SK-N-SH (cell line): ENCODE measurements around the gene CPNE4. TPM values are rescaled to one million over a fixed set of nuclear protein-coding genes. Genes with fewer than 3 reads are reported as not detected.

ENCODE experiments used
- CTCF ChIA-PET: fragments of 300-600, 350-600 bp; formaldehyde crosslinking; extraction: SDS; loops from one replicate; lab custom pipeline; 2021; lab: Yijun Ruan, JAX
- POLR2A ChIA-PET: fragments of 350-600 bp; sonication (Branson Sonifier 250); formaldehyde crosslinking; extraction: SDS; loops from one replicate; lab custom pipeline; 2020; ENCODE audit warnings: antibody characterized with exemption, inconsistent platforms; lab: Yijun Ruan, JAX
- DNase-seq: peaks from one replicate; pipeline ENCODE4 v3.0.0; 2012
- H2AFZ ChIP-seq: fragments of 200-600 bp; sonication (generic); 2 replicates; pipeline ENCODE4 v1.8.1; 2016; ENCODE audit warnings: antibody characterized with exemption, mild to moderate bottlenecking, low read depth
- H3F3A ChIP-seq: fragments of 200-600 bp; sonication (generic); replicated peaks from 2 replicates; pipeline ENCODE3; 2016; ENCODE audit warnings: antibody characterized with exemption, mild to moderate bottlenecking; ENCODE audit not compliant: insufficient read depth
- H3K27ac ChIP-seq, 2 experiments: fragments of 200-500 bp in 1 of 2; fragments of 200-600 bp in 1 of 2; sonication (Bioruptor generic) in 1 of 2; sonication (generic), shearing (Covaris generic) in 1 of 2; 2 replicates each; pipeline versions ENCODE4 v1.5.1 to v1.6.1; 2014 to 2016; ENCODE audit warnings: low read depth in 2 of 2, inconsistent platforms in 1 of 2, low read length in 1 of 2, mild to moderate bottlenecking in 1 of 2, mixed read lengths in 1 of 2
- H3K27me3 ChIP-seq: fragments of 200-600 bp; sonication (generic), shearing (Covaris generic); 2 replicates; pipeline ENCODE4 v1.6.1; 2016; ENCODE audit warnings: mixed run types; ENCODE audit not compliant: insufficient read depth
- H3K36me3 ChIP-seq, 2 experiments: fragments of 200-500 bp in 1 of 2; fragments of 200-600 bp in 1 of 2; sonication (Bioruptor generic) in 1 of 2; sonication (generic) in 1 of 2; replicated peaks in 1 of 2; 2 replicates each; pipeline versions ENCODE3 to v1.5.1; 2014 to 2016; ENCODE audit warnings: low read length in 1 of 2, mild to moderate bottlenecking in 1 of 2; ENCODE audit not compliant: insufficient read depth in 2 of 2, control insufficient read depth in 1 of 2
- H3K4me1 ChIP-seq, 2 experiments: fragments of 200-500 bp in 1 of 2; fragments of 200-600 bp in 1 of 2; sonication (Bioruptor generic) in 1 of 2; sonication (generic), shearing (Covaris generic) in 1 of 2; 2 replicates each; pipeline versions ENCODE4 v1.5.1 to v1.6.1; 2014 to 2016; ENCODE audit warnings: low read depth in 1 of 2, low read length in 1 of 2, mixed run types in 1 of 2; ENCODE audit not compliant: insufficient read depth in 2 of 2, control insufficient read depth in 1 of 2
- H3K4me2 ChIP-seq: fragments of 200-600 bp; sonication (generic), shearing (Covaris generic); 2 replicates; pipeline ENCODE4 v1.6.1; 2017; ENCODE audit warnings: mixed run types
- H3K4me3 ChIP-seq, 2 experiments: fragments of 200-500 bp in 1 of 2; fragments of 200-600 bp in 1 of 2; sonication (Bioruptor generic) in 1 of 2; sonication (generic), shearing (Covaris generic) in 1 of 2; 2 replicates each; pipeline versions ENCODE4 v1.5.1 to v1.8.1; 2014 to 2016; ENCODE audit warnings: low read depth in 2 of 2, inconsistent platforms in 1 of 2, low read length in 1 of 2, mild to moderate bottlenecking in 1 of 2, mixed read lengths in 1 of 2, moderate library complexity in 1 of 2
- H3K79me2 ChIP-seq: fragments of 200-600 bp; sonication (generic); 2 replicates; pipeline ENCODE4 v1.8.1; 2017; ENCODE audit warnings: mild to moderate bottlenecking; ENCODE audit not compliant: insufficient read depth
- H3K9ac ChIP-seq: fragments of 200-600 bp; sonication (generic); 2 replicates; pipeline ENCODE4 v1.6.1; 2017; ENCODE audit warnings: mixed run types
- H3K9me2 ChIP-seq: fragments of 200-600 bp; sonication (generic); 2 replicates; pipeline ENCODE4 v1.6.1; 2017; ENCODE audit warnings: mixed run types
- H3K9me3 ChIP-seq: fragments of 200-600 bp; sonication (generic); 2 replicates; pipeline ENCODE4 v1.6.1; 2017; ENCODE audit warnings: mixed run types, mild to moderate bottlenecking, moderate library complexity
- H4K20me1 ChIP-seq: fragments of 200-600 bp; sonication (generic); 2 replicates; pipeline ENCODE4 v1.6.1; 2017; ENCODE audit warnings: mild to moderate bottlenecking, mixed run types; ENCODE audit not compliant: insufficient read depth
- EP300 ChIP-seq, 2 experiments: IDR thresholded peaks; 2 replicates each; pipeline versions ENCODE4 v1.4.0 to v1.6.1; 2012; ENCODE audit warnings: borderline replicate concordance in 1 of 2, low read depth in 1 of 2, low read length in 1 of 2
- FOXJ3 ChIP-seq: sonication (generic); formaldehyde crosslinking; IDR thresholded peaks from 2 replicates; pipeline ENCODE4 v1.5.1; 2020; ENCODE audit warnings: mild to moderate bottlenecking, missing genetic modification reagents
- JUND ChIP-seq: IDR thresholded peaks from 2 replicates; pipeline ENCODE4 v1.4.0; 2012
- MAX ChIP-seq: IDR thresholded peaks from 2 replicates; pipeline ENCODE4 v1.4.0; 2012; ENCODE audit warnings: low read depth
- NFIC ChIP-seq: IDR thresholded peaks from 2 replicates; pipeline ENCODE4 v1.4.0; 2012; ENCODE audit warnings: borderline replicate concordance
- REST ChIP-seq: IDR thresholded peaks from 2 replicates; pipeline ENCODE4 v1.6.1; 2012; ENCODE audit warnings: mild to moderate bottlenecking, low read depth, low read length, moderate library complexity
- SIN3A ChIP-seq: IDR thresholded peaks from 2 replicates; pipeline ENCODE4 v1.6.1; 2012; ENCODE audit warnings: low read depth, mild to moderate bottlenecking, low read length, moderate library complexity, borderline replicate concordance
- WGBS: methylation state at CpG from one replicate; pipeline ENCODE4 v1.1.6; 2017; ENCODE audit warnings: low lambda C conversion rate; 5-methylcytosine and 5-hydroxymethylcytosine counted together
- polyA plus RNA-seq, 3 experiments: library from polyadenylated mRNA; depleted of rRNA; stranded (reverse); fragments of >200 nt; gene quantifications; 2 replicates each; pipeline ENCODE4 v1.2.3, GENCODE V29; 2012

CPNE4 gene
- polyA plus RNA-seq, 1 of the 3 experiments (the other 2 are of a cell fraction), result not detected

- CTCF ChIA-PET, result no interaction called here
- Histone ChIP-seq H3K4me3 (no peak overlapping the region), H2AFZ (no peak overlapping the region), H3K9me3 (no peaks in the 10 kb centered on the region), H3K27me3 (no peaks in the 10 kb centered on the region), H3F3A (no peaks in the 10 kb centered on the region), H3K27ac (no peak overlapping the region), H3K36me3 (no peaks in the 10 kb centered on the region), H3K4me2 (no peak overlapping the region), H3K79me2 (no peaks in the 10 kb centered on the region), H3K9me2 (no peaks in the 10 kb centered on the region), H4K20me1 (no peaks in the 10 kb centered on the region), H3K9ac (no peak overlapping the region), H3K4me1 (no peaks in the 10 kb centered on the region)
- POLR2A ChIA-PET, result no interaction called here
- TF ChIP-seq REST (no peak), MAX (no peak), JUND (no peak), NFIC (no peak)
- WGBS, result 65% methylated on average over 4 of the region's 4 CpGs
- DNase-seq, result no peak
These were observed 365.2 kb downstream of the CPNE4 start for GRCh38 chr3:131669600-131669999.

- Histone ChIP-seq H3K9me2 (no peaks in the 10 kb centered on the region), H4K20me1 (no peaks in the 10 kb centered on the region), H3K36me3 (no peaks in the 10 kb centered on the region), H3K9me3 (no peaks in the 10 kb centered on the region), H3K4me3 (no peak overlapping the region), H3K4me1 (no peaks in the 10 kb centered on the region), H3K27me3 (no peaks in the 10 kb centered on the region), H3K9ac (no peak overlapping the region), H3F3A (no peaks in the 10 kb centered on the region), H3K79me2 (no peaks in the 10 kb centered on the region), H3K4me2 (no peak overlapping the region), H2AFZ (no peak overlapping the region), H3K27ac (no peak overlapping the region)
- ChIA-PET POLR2A (no interaction called here), CTCF (no interaction called here)
- DNase-seq, result no peak
- 35% methylated on average over 1 of the region's 1 CpG for WGBS
- no peak for TF ChIP-seq REST
- TF ChIP-seq JUND, result no peak
- no peak for TF ChIP-seq SIN3A
- TF ChIP-seq FOXJ3 (CRISPR knock-in tag), result no peak
- no peak for TF ChIP-seq EP300 (IDR thresholded peaks at IDR 0.05; ENCODE audit: borderline replicate concordance in 1 of 2, low read depth in 1 of 2, low read length in 1 of 2)
These were observed 376.0 kb downstream of the CPNE4 start for GRCh38 chr3:131658771-131659170.
